HG03442 (cell line): ENCODE data around the gene EML6.

ENCODE experiments used
- ATAC-seq: cut with Tn5 transposase; IDR thresholded peaks from one replicate; pipeline ENCODE4 v1.9.1; 2021; ENCODE audit warnings: mild to moderate bottlenecking, moderate library complexity; ENCODE audit not compliant: unreplicated experiment

EML6 gene

DNA sequence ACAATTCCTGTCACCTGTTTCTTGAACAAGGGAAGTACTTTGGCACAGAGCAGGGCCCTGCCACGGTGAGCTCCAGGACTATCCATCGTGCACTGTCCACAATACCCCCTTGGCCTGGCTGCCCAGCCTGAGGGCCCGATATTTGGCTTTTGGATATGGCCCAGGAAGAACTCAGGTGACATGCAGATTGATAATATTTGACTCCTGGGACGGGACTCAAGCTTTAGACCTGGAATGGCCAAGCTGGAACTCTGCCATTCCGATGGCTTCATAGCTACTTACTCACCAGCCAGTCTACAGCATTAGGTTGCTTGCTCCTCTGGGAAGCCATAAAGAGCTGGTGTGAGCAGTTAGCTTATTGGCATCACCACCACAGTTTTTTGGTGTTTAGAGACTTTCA lies 26.6 kb downstream of the EML6 start:
- no peak for ATAC-seq

DNA sequence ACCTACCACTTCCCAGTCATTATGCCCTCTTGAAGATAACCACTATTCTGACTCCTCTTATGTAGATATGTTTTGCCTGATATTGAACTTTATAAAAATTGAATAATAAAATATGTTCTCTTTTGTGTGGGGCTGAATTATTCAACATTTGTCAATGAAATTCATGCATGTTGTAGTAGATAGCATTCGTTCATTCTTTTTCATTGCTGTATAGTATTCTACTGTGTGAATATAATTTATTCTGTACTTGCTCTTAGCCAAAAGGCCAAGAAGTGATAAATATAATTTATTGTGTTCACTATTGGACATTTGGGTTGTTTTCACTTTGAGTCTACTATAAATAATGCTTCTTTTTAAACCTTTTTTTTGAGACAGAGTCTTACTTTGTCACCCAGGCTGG lies 29.0 kb downstream of the EML6 start:
- ATAC-seq: no peak

DNA sequence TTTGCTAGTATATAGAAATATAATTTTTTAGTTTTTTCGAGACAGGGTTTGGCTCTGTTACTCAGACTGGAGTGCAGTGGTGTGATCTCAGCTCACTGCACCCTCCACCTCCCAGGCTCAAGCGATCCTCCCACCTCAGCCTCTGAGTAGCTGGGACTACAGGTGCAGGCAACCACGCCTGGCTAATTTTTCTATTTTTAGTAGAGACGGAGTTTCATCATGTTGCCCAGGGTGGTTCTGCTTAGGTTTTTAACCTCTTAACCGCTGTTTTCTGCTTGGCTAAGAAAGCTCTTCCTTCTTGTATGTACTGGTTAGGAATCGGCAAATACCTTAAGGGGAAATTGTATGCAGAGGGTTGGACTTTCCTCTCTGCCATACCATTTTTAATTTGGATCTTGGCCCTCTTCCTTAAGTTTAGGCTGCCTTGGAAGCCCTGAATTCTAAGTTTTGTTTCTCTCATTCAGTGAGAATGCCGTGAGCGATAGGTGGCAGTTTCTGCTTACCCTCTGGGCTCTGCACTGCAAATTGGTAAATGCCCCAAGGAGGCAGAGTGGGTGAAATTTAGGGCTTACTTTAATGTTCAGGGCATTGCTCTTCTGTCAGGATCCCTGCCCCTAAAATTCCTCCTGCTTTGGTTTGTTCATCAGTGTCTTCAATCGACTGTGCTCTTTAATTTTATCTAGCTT lies 32.3 kb downstream of the EML6 start:
- peak; percentile 55 for ATAC-seq

DNA sequence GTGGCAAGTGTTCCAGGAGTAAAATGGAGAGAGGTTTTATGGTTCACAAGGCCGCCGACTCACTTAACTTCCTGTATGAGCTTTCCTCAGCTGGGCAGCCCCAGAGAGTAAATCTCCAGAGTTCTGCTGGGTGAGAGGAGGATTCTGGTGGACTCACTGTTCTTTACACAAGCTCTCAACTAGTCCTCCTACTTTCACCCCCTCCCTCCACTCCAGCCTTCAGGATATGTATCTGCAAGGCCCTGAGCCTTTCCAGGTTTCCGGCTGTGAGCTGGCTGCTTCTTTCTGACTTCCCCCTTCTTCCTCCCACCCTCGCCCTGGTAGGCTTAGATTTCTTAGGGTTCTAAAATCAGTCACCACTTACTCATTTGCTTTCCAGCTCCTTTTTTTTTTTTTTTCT lies 34.0 kb downstream of the EML6 start:
- peak; percentile 44 for ATAC-seq

DNA sequence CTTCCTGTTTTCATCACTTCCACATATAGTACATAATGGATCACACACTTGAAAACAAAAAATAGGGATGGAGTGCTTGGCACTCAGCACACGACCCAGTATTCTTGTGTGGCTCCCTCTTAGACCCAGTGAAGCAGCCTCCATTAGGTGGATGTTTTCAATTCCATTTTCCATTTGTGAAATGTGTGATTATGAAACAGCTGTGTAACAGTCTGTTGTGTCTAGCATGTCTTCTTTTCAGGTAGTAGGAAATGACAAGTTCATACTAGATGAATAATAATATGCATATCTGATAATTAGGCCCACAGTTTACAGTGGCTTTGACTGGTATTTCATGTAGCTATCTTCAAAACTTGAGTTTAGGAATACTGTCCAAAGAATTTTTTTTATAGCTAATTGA lies 35.5 kb downstream of the EML6 start:
- ATAC-seq: no peak

DNA sequence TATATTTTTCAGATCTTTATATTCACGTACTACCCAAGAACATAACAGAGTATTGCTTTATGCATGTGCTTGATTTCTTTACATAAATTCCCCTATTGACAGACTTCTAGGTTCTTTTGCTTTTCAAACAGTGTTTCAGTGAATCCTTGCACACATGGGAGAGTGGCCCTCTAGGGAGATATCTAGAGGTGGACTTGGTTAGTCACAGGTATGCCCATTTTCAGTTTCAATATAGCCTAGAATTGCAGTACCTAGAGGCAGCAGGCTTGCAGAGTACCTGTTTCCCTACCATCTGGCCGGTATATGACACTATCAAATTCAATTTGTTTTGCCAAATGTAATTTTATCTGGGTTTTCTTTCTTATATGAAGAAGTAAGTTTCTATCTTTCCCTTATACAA lies 36.8 kb downstream of the EML6 start:
- ATAC-seq: no peak

DNA sequence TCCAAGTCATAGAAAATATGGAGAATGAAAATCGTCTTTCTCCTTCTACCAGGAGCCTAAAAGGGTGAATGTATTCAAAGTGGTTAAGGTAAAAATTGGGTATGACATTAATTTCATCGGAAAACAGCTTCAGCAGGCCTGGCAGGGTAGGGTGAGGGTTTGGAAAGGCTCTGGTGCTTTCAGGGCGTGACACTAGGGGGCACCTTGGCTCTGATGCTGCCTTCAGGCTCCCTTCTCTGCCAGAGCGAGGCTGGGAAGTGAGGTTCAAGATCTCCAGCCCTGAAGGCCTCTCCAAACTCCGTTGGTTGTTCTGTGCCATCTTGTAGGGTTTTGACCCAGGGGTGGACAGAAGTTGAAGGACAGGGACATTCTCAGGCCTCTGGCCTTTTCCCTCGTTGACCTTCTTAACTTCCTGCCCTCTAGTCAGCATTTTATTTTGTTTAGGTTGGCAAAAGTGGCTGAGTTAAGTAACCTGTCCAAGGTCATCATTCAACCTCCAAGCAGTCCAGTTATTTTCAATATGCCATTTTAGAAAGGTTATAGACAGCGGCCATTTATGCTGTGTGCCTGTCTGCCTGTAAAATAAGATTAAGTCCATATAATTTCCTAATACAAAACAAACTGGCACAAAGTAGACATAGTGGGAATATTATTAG lies 40.3 kb downstream of the EML6 start:
- ATAC-seq: no peak

DNA sequence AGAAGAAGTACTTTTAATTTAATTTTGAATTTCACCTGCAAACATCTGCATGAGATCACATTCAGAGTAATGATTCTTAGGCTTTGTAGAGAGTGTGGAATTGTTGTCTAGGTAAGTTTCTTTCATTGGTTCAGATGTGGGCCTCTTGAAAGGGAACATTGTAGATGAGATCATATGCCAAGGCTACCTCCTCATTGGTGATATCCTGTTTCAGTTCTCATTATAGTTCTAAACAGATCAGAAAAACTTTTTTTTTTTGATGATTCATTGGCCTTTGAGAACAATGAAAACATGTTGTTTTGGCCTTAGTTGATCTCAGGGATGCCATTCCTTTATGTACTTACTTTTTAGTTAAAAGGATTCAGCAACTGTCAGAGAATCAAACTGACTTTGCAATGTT lies 44.5 kb downstream of the EML6 start:
- ATAC-seq: no peak

DNA sequence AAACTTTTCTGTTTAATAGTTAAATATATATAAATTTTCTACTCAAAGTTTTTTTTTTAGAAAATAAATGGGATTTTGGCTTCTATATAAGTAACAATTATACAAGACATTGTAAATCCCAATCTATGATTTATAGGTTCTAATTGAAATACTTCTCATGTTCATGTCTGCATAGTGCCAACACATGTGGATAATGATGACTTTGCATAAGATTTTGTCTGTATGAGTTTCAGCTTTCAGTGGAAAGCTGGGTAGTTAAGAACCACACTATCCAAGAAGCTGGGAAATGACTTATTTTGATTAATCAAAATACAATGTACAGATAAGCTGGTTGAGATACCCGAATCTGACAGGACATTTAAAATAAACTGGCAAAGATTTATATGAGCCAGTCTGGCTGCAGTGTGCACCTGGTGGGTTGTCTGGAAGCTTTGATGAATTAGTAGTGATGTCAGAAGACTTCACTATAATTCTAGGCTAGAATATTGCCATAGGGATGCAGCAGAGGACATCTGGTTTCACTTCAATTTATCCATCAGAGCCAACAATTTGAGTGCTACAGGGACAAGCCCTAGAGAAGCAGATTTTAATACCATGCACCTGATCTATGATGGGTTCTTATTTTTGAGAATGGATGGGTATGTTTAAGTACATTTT lies 45.4 kb downstream of the EML6 start:
- ATAC-seq: no peak

DNA sequence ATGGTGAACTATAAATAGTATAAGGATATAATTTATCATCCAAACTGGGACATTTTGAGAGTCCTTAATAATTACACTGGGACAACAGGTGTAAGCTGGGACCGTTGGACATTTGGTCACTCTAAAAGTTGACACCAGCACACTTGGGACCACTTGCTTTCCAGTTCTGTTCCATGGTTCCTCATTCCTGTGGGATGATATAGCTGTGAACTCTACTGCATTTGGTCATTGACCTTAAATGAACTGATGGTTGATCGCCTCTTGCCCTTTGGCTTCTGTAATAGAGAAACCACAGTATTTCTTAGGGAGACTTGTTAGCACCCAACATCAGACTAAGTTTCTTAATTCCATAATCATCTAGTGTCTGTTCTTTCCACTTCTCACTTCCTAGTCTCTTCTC lies 46.7 kb downstream of the EML6 start:
- ATAC-seq: no peak

DNA sequence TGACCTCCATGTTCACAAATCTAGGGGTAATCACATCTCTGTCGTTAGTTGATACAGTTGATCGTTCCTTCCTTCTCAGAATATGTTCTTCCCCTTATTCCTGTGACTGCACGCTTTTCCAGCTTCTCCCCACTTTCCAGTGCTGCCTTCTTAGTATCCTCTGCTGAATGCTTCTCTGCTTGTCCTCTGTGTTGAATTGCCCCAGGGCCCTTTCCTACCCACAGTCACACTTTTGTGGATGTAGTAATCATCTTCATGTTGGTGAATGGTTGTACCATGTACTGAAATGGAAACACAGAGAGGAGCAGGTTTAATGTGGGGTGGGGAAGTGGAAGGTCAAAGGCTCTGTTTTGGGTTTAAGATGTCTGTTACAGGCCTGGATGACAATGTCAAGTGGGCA lies 47.2 kb downstream of the EML6 start:
- ATAC-seq: no peak

DNA sequence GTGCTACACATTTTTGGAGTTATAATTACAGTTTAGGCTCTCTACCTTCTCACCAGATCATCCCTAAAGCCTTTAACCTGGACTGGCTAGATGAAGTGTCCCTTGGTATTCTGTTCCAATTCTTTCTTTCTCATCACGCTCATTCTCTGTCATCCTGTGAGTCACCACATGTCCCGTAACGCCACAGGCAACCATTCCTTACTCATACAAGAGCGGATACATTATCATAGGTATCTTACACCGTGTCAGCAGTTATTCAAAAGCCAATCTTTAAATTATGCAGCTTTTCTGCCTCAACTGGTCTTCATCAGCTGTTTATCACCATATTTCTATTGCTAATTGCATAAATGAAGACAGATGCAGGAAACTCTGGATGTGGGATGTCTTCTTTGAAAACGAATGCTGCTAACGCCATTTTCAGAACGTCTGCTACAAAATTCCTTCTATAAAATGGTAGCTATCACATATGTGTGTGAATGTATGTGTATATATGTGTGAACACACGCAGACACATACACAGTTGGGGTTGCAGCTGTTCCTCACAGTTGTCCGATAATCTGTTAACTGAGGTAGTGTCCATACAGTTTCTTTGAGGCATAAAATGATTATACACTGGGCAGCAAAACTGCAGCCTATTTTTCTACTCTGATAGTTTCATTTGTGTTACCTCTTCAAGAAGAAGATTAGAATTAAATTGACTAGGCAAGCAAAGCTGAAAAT lies 47.9 kb downstream of the EML6 start:
- ATAC-seq: no peak

DNA sequence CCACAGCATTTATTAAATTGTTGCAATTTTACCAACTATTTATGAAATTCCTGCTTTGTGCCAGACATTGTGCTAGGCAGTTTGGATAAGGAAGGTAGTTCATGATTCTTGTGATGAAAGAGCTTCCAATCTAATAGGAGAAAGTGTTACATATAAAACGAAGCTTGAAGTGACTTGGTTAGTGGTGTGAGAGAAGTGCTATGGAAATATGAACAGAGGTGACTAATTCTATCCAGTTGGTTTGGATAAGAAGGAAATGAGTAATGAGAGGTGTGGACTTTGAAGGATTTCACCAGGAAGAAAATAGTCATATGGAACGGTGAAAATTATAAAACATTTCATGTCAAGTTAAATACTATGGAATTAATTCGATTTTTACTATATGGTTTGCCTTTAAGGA lies 48.6 kb downstream of the EML6 start:
- no peak for ATAC-seq

DNA sequence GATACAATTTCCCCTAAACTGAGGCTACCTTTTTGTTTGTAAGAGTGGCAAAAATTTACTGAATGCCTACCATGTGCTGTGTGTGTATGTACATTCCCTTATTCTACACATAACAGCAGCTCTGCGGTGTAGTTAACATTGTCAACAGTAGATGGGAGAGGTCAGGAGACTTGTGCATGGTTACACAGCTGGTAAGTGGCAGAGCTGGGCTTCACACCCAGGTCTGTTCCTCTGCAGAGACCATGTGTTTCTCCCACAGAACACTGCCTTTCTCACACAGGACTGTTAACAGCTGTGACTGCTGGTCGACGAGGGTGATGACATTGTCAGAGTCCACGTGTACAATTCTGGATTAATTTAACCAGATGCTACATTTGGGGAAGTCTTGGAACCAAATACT lies 49.1 kb downstream of the EML6 start:
- ATAC-seq: no peak

DNA sequence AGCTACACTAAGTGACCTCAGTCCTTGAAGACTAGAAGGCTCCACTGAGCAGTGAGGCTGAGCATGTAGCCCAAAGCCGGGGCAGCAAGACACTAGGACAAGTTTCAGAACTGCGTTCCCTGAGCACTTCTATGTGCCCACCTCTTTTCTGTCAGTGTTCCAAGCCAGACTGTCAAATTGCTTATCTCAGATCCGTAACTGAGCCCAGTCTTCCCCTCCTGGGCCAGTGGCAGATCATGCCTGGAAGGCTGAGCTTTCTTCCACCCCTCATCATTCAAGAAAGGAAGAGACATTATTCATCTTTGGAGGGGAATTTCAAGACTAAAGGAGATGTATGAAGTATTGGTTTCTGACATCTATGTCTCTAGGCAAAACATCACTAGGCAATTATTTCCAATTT lies 49.8 kb downstream of the EML6 start:
- no peak for ATAC-seq

DNA sequence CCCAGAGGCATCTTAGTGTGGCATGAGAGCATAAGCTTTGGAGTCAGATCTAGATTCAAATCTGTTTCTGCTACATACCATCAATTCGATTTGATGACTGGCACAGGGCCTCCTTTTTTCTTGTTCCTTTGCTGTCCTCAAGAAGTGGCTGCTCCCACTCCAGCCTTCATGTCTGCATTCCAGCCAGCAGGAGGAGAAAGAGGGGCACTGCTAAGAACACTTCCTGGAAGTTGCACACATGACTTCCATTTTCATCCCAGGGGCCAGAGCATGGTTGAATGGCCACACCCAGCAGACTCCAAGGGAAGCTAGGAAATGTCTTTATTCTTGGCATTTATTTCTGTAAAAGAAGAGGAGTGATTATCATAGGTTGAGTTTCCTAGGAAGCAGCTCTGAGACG lies 50.4 kb downstream of the EML6 start:
- ATAC-seq: no peak

DNA sequence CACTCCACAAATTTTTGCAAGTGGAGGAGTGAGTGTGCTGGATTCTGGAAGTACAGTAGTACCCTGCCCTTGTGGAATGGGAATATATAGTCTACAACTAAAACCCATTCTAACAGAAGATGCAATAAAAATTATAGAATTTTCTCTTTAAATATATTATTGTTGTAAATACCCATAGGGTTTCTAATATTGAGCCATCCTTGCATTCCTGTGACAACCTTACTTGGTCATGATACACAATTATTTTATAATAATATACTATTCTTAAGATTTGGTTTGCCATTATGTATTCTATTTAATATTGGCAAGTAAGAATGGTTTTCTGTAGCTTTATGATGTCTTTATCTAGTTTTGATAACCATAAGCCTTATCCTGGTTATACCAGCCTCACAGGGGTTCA lies 52.2 kb downstream of the EML6 start:
- no peak for ATAC-seq

DNA sequence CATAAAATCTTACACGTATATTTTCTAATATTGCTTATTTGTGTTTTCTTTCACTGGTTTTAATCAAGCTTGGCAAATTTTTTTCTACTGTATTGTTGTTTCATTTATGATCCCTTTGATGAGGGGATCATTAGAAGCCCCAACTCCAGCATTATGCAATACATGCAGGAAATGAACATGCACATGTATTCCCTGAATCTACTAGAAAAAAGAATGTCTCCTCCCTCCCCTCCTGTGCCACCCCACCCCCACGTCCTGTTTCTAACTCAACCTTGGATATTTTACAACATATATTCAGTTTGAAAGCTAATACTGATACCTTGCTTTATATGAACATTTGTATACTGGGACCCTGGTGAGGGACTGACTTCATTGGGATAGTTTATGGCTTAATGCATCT lies 53.0 kb downstream of the EML6 start:
- no peak for ATAC-seq

DNA sequence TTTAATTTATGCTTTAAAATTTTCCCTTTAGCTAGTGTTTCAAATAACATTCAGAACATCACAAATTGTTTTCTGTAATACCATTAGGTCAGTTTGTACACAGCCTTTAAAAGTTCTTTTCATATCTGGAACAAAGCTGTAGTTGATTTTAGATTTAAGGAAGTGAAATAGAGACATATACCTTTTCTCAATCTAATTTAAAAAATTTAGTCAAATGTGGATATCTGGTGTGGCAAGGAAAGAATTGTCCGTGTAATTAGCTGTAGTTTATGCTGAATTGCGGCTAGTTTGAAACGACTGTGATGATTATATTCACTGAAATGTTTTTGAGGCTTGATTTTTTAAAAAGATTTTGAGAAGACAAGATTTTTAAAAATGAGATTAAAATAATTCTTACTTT lies 59.9 kb downstream of the EML6 start:
- no peak for ATAC-seq

DNA sequence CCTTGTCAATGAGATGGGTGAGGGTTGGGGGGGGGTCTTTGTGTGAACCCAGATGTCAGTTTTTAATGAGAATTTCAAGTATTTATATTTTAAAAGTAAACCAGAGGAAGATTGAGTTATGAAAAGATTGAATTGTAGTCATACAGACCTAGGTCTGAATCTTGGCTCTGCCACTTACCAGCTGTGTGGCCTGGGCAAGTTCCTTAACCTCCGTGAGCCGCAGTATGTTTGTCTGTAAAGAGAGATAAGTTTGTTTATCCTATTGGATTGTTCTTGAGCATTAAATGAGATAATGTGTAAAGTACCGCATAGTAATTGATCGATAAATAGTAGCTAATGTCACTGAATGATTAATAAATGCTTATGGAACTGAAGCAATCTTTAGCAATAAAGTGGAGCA lies 63.8 kb downstream of the EML6 start:
- no peak for ATAC-seq

DNA sequence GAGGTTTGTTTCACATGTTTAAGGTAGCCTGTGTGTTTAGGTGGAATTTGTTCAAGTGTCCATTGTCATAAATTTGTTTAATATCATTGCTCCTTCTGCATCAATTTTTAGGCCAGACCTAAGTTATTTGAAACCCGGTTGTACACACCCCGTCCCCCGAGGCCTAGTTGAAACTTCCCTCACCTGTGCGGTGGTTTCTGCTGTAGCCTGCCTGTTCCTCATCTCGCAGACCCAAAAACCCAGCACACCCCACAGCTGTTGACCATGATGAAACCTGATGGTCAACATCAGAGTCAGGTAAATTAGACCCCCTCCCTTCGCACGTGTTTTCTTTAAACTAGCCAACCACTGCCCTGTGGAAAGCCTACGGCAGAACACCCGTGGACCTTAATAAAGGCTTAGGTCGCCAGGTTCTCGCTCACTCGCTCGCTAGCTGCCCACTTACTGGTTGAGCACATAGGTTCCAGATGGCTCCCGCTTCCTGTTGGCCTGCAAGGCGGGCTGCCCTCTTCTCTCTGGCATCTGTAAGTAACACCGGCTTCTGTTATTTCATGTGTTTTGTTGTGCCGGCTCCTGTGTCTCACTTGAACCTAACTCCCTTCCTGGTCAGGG lies 64.4 kb downstream of the EML6 start:
- no peak for ATAC-seq
